ENCODE data around the gene GRAMD4.
"Not testable (repeated sequence)": the region's sequence is repeated elsewhere in the genome, so short reads cannot be mapped to it uniquely, and the experiment has no call there.

Gene GRAMD4

DNA sequence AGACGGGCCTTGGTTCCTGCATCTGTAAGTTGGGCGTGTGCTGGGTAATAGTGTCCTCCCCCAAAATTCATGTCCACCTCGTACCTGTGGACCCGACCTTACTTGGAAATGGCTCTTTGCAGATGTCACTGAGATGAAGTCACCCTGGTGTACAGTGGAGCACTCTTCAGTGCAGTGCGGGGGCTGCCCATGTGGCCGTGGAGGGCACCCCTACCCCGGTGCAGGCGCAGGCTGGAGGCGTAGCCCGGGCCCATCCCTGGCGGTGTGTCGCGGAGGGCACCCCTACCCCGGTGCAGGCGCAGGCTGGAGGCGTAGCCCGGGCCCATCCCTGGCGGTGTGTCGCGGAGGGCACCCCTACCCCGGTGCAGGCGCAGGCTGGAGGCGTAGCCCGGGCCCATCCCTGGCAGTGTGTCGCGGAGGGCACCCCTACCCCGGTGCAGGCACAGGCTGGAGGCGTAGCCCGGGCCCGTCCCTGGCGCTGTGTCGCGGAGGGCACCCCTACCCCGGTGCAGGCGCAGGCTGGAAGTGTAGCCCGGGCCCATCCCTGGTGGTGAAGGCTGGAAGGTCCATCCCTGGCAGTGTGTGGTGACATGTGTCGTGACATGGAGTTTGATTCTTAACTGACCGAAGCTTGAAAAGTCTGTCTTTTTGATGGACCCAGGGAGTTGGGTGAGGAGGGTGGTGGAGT lies 1.2 kb downstream of the GRAMD4 start:
- DNase-seq: not testable (repeated sequence)

DNA sequence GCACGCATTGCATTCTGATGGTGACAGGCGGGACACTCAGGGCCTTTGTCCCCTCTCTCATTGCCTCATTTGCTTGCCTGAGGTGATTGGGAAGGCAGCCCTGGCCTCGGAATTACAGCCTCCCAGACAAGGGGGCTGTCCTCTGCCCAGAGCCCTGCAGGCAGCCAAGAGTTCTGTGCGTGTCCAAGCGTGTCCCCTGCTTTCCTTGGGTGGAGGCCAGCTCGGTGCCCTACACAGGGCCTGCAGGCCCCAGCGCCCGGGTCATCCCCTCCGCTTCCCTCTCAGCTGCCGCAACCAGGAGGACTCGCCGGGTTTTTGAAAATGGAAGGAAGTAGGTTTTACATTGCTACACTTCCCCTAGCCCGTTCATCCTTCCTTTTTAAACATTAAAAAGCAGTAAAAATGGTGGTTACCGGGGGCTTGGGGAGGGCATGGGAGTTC lies 1.9 kb downstream of the GRAMD4 start:
- DNase-seq: no peak

DNA sequence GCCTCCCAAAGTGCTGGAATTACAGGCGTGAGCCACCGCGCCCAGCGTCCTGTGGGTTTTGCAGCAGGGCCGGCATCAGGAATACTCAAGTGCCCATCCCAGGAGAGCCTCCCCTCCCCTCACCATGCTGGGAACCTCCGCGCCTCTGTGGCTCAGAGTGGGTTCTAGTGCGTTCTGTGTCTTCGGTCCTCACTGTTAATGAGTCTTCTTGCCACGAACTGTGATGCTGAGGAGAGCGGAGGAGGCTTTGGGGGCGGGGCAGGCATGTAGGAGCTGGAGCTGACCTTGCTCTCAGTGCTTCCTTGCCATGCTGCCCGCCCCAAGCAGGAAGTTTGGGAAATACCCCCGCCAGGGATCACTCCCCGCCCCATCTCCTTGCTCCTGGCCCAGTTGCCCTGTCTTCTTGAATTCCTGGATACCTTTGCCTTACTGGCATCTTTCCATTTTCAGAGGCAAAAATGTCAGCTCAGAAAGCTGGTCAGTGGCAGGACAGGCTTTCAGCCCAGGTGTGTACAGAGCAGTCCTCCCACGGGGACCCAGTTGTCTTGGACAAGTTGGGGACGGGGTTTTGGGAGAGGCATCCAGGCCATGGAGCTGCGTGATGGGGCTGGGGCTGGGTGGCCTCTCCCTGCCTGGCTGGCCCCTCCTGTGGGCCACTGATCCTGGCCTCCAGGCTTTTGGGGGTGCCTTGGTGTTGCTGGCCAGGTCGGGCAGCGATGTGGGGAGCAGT lies 5.1 kb downstream of the GRAMD4 start:
- DNase-seq: no peak

DNA sequence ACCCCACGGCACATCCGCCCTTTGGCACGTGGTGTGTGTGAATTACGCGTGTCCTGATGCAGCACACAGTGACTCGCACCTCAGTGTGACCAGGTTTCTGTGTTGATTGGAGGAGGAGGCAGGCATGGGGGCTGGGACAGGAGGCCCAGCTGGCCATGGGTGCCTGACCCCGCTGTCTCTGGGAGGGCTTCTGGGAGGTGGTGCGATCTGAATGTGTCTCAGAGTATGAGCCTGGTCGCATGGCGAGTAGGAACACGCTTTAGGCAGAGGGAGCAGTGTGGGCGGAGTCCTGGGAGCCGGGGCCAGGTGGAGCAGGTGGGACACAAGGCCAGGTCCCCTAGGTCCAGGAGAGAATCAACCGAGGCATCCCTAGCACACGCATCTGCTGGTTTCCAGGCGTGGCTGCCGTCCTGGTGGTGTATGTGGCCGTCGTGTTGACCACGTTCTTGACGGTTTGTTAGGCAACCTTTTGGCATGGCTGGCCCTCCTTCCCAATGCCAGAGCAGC lies 5.7 kb downstream of the GRAMD4 start:
- DNase-seq: no peak

DNA sequence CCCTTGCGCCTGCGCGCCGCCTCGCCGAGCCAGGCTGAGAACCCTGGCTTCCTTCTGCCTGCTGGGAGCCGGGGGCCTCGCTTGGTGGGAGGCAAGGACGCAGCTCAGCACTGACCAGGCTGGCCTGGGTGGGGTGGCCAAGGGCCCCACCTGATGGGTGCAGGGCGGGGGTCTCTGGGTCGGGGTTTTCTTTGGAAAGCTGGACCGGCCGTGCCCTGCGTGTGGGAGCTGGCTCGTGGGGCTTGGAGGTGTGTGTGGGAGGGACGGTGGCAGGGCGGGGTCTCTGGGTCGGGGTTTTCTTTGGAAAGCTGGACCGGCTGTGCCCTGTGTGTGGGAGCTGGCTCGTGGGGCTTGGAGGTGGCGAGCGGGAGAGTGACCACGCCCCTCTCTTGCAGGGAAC lies 6.2 kb downstream of the GRAMD4 start:
- DNase-seq: no peak

DNA sequence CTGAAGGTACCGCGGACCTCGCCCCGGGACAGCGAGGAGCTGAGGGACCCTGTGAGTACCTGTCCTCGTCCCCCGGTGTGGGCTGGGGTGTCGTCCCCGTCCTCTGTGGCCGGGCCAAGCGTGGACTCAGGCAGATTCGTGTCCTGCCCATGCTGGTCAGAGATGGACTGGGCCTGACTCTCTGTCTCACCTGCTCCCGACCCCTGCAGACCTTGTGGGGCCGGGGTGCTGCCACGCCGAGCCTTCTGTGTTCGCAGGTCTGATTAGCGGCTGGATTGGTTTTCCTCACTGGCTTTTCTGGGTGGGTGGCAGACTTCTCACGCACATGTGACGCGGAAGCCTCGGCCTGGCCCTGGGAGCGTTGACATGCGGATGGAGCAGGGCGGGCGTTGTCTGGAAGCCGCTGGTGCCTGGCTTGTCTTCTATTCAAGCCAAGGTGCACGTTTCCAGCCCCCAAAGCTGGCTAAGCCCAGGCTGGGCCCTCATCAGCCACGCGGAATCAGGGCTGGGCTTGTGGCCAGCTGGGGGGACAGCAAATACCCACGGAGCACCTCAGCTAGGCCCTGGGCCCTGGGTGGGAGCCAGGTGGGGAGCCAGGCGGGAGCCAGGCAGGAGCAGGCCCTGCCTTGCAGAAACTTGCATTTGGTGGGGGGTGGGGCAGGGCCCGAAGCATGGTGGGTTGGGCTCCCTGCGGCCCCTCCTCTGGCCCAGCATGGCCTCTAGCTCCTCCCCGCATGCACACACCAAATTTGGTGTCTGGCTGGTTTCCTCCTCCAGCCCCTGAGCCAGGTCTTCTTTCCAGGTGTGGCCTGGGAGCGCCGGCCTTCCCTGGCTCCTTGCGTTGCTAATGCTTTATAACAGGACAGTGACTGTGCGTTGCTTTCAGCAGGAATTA lies 7.0 kb downstream of the GRAMD4 start:
- DNase-seq: peak; percentile 22

DNA sequence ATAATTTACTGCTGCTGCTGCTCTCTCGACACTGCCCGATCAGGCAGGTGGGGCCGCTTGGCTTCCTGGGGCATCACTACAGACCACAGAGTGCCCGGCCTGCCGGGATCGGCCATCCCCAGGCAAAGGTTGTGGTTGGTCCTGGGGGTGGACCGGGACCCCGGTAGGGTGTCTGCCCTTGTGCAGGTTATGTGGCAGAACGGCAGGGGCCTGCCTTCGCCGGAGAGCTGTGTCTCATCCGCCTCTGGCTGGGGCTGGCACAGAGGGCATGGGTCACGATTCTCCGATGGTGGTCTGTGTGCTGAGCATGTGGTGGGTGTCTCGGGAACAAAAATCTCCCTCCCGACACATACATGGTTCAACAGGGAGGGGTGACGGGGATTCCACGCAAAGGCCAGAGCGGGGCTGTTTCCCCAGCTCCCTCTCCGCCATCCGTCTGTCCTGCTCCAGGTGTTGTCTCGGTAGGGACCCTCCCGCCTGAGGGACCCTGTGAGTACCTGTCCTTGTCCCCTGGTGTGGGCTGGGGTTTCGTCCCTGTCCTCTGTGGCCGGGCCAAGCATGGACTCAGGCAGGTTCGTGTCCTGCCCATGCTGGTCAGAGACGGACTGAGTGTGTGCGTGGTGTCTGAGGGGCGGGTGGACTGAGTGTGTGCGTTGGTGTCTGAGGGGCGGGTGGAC lies 7.8 kb downstream of the GRAMD4 start:
- no peak for DNase-seq

DNA sequence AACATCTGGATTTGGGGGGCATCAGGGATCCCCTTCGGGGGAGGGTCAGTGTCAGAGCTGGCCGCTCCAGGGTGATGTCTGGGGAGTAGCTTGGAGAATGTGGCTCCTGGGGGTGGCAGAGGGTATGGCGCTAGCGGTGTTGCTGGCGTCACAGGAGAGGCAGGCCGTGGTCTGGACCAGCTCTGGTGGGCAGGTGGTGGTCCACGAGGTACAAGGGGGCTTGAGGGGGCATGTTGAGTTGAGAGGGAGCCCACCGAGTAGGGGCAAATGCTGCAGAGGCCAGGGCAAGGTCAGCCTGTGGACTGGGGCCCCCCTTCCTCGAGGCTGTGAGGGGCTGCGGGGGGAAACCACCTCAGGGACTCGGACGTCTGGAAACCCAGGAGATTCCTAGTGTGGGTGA lies 8.6 kb downstream of the GRAMD4 start:
- DNase-seq: no peak

DNA sequence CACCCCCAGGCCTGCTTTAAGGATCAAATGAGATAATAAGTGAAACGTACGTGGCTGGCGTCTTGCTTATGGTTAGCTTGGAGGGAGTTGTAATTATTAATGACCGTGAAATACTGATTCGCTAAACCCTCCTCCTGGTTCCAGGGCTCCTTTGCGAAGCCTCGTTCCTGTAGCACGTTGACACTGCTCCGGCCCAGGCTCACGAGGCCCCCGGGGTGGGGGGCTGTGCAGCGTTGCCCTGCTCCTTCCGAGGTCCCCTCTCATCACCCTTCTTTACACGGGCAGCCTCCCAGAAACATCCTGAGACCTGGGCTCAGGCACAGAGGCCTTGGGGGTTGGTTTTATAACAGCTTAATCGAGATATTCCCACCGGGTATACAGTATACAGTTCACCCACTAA lies 9.1 kb downstream of the GRAMD4 start:
- DNase-seq: no peak

DNA sequence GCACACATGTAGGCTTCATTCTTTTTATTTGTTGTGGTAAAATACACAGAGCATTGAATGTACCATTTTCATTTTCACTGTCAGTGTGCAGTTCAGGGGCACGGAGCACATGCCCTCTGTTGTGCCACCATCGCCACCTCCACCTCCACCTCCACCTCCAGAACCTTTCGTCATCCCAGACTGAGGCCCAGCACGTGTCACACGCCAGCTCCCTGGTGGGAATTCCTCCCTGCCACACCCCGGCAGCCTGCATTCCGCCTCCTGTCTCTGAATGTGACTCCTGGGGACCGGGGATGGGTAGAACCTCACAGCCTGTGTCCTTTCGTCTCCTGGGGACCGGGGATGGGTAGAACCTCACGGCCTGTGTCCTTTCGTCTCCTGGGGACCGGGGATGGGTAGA lies 10.9 kb downstream of the GRAMD4 start:
- no peak for DNase-seq

DNA sequence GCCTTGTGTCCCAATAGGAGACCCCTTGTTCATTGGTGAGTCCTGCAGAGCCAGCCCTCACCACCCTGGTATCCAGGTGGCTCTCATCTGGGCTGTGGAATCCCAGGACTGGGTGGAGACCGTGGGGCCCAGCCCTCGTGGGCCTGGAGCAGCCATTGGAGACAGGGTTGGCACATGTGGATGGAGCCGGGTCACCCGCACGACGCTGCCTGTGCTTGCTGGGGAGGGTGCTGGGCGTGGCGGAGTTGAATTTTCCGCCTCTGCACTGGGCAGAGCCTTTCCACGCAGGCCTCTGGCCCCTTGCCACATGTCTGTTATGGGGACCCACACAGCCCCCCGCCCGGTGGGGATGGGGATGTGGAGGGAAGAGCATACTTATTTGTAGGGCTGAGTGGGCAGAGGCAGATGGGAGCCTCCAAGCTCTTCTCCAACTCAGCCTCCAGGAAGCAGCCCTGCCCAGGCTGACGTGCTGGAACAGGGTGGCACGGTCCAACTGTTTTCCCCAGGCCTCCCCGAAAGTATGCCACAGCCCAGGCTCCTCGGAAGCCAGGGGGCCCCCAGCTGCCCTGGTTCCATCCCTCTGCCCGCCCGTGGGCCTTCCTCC lies 12.6 kb downstream of the GRAMD4 start:
- DNase-seq: no peak

GRCh38 chr22:46633334-46633890 lies 13.2 kb downstream of the GRAMD4 start:
- DNase-seq: no peak

DNA sequence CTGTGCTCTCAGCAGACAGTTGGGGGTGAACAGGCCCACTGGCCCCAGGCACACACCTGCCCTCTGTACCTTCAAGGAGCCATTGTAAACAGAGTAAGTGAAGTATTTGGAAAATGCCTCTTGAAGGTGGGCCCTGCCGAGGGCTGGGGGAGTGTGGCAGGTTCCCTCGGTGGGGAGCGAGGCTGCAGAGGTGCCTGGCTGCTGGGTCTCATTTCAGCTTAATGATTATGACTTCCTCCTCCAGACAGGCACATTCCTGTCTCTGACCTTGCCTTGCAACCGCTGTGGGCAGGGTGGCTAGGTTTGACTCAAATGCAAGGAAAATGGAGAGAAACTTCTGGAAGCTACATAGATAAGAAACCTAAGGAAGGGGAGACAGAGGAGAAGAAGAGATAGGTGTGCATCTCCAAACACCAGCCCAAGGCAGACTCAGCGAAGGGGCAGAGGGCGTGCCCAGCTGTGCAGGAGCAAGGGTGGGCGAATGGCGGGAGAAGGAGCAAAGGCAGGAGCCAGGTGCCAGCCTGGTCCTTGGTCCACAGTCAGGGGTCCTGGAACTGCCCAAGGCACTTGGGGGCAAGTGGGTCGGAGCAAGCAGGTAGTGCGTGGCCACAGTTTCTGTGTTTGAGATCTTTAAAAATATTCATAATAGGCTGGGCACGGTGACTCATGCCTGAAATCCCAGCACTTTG lies 14.0 kb downstream of the GRAMD4 start:
- DNase-seq: no peak

GRCh38 chr22:46634973-46635685 lies 14.9 kb downstream of the GRAMD4 start:
- DNase-seq: not testable (repeated sequence)

GRCh38 chr22:46635756-46636155 lies 15.6 kb downstream of the GRAMD4 start:
- no peak for DNase-seq

- no peak for DNase-seq
These were observed 16.2 kb downstream of the GRAMD4 start for GRCh38 chr22:46636221-46637002.

GRCh38 chr22:46637711-46638600 lies 17.8 kb downstream of the GRAMD4 start:
- DNase-seq: no peak

DNA sequence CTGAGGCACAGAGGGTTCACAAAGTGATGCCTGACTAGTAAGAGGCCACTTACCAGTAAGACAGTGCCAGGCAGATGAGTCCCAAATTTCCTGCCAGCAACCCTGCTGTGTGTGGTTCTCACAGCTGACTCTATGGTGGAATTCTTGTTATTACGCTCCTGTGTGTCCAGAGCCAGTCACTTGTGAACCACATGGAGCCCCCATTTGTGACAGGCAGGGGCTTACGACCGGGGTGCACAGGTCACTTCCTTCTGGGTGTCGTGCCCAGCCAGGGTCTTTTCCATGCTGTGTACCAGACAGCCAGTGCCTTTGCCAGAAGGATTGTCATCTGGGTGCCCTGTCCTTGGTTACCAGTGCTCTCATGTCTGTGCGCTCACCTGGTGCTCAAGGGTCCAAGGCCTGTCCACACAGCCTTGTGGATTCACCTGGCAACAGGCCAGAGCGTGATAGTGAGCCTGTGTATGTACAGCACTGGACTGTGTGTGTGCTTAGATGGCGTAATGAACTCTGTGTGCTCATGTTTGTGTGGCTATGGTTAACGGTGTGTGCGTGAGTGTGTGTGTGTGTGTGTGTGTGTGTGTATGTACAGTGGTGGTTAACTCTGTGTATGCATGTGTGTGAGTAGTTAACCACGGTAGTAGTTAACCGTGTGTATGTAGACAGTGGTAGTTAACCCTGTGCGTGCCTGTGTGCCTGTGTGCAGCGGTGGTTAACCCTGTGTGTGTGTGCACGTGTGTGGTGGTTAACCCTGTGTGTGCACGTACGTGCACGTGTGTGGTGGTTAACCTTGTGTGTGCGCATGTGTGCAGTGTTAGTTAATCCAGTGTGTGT lies 18.6 kb downstream of the GRAMD4 start:
- DNase-seq: no peak

Measured in NCI-H2171 treated with DMSO at 0.1 percent for 48 hours (cell line).